GM12892 (cell line): ENCODE data around the gene SLC18A3.

Source experiments
- POLR2A ChIP-seq: IDR thresholded peaks from 2 replicates; pipeline ENCODE4 v1.6.1; 2011; ENCODE audit warnings: low read depth, low read length, control low read depth
- POLR2AphosphoS5 ChIP-seq: IDR thresholded peaks from 2 replicates; pipeline ENCODE4 v1.6.1; 2011; ENCODE audit warnings: low read depth, low read length, control low read depth
- TAF1 ChIP-seq: IDR thresholded peaks from 2 replicates; pipeline ENCODE4 v1.6.1; 2011; ENCODE audit warnings: low read depth, mild to moderate bottlenecking, control low read depth, low read length, borderline replicate concordance

DNA sequence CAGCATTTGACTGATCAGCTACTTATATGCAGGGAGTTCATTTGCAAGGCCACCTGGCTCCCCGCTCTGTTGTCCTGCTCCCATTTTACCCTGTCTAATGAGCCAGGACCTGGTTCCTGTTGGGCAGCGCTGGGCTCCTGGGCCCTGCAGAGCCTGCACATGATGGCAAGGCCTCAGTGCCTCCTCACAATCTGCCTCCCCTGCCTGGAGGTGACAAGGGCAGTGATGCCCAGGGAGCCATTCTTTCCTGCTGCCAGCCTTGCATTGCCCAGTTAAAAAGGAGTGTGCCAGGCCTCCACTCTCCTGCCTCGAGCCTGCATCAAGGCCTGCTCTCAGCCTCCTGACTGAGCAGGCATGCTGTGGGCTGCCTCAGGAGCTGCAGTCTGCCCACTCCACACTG is 32.2 kb downstream of the SLC18A3 start:
- TF ChIP-seq POLR2A = no peak
- TF ChIP-seq POLR2AphosphoS5 = no peak
- no peak for TF ChIP-seq TAF1
